GM18868 (cell line): ENCODE measurements around the gene OTOG.

Source experiments
- ATAC-seq: cut with Tn5 transposase; IDR thresholded peaks from one replicate; pipeline ENCODE4 v1.9.1; 2021; ENCODE audit warnings: mild to moderate bottlenecking, moderate library complexity; ENCODE audit not compliant: unreplicated experiment

Gene OTOG

DNA sequence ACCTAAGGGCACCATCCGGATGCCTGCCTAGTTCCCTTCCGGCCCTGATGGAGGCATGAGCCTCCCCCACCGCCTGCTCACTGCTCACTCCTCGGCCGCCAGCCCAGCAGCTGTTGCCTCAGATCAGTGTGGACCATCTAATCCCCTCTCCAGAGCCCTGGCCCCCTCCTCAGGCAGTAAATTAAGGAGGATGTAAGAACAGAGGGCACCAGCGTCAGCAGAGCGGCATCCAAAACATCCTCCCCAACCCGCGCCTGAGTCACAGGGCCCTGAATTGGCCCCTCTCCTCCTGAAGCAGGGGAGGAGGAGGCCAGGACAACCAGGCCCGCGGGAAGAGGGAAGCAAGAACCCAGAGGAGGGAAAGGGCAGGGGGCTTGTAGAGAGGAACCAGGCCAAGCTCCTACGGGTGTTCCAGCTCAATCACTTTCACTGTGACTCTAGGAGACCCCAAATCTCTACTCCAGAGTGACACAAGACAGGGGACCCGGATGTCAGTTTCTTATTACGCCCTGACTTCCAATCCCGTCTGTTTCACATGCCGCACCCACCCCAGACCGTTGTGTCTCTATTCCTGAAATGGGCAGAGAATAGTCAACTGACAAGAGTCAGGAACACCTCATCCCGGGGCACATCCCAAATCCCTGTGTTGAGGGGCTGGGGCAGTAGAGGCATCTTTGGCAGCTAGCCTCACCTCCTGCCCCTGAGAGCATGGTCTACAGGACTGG lies 141.0 kb downstream of the OTOG start:
- no peak for ATAC-seq

DNA sequence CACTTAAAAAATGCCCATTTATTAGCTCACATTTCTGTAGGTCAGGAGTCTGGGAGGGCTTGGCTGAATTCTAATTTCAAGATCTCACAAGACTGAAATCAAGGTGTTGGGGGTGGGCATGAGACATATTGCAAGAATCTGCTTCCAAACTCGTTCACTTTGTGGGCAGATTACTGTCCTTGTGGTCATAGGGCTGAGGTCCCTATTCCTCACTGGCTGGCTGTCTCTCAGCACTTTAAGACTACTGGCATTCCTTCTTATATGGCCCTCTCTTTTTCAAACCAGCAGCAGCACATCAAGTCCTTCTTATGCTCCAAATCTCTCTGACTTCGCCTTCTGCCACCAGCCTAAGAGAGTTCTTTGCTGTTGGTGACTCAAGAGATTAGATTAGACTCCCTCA lies 144.5 kb downstream of the OTOG start:
- no peak for ATAC-seq

DNA sequence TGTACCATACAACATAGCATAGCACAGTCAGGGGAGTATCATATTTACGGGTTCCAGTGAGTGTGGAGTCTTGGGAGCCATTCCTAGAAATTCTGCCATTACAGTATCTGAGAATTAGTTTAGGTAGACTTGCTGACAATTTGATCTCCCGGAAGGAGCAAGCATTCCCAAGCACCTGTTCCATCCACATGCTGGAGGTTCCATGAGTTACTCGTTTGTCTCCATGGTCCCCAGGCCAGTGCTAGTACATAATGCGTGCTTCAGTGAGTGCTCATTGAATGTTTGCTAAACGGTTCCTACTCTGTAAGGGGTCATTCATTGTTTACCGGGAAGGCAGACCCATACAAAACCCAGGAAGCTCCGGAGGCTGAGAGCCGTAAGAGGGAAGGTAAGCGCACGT lies 144.9 kb downstream of the OTOG start:
- ATAC-seq: no peak

DNA sequence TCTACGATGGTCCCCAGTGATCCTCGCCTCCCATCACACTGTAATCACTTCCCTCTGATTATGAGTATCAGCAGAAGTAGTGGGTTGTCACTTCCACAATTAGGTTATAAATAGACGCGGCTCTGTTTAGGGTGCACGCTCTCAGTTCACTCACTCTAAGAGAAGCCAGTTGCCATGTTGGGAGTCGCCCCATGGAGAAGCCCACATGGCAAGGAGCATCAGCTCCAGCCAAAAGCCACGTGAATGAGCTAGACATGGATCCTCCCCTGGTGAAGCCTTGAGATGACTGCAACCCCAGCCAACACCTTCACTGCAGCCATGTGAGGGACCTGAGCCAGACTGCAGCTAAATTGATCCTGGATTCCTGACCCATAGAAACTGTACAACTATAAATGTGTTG lies 145.9 kb downstream of the OTOG start:
- no peak for ATAC-seq

DNA sequence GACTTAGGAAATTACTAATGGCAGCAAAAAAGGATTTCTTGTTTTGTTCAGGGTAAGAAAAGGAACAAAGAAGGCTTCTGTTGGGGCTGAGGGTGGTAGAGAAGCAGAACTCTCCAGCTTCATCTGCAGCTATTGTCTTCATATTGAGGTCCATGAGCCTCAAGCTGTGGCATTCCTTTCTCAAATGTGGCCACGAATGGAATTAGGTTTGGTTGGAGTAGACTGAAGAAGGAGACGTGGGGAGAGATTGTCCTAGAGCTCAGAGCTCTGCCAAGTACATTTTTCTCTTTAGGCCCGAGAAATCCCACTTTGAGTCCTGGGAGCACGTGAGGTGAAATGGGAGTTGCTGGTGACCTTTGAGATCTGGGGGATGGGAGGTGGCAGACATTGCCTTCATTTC lies 146.5 kb downstream of the OTOG start:
- no peak for ATAC-seq

GRCh38 chr11:17694494-17695110 lies 147.5 kb downstream of the OTOG start:
- ATAC-seq: no peak

GRCh38 chr11:17695454-17696441 lies 148.7 kb downstream of the OTOG start:
- ATAC-seq: no peak

- no peak for ATAC-seq
Measured at GRCh38 chr11:17696741-17697140, 149.7 kb downstream of the OTOG start.
